CD4-positive, alpha-beta T cell (primary cell): ENCODE measurements around the gene PDE4B. TPM values are rescaled to one million over a fixed set of nuclear protein-coding genes. Genes with fewer than 3 reads are reported as not detected.

Source experiments
- ATAC-seq: fragments of 200-7000 bp; cut with Tn5 transposase; one replicate; pipeline ENCODE4 v1.10.0; 2022; ENCODE audit warnings: mild to moderate bottlenecking; ENCODE audit not compliant: poor library complexity
- CTCF ChIA-PET: fragments of 350-600 bp; sonication (Branson Sonifier 250); formaldehyde crosslinking; loops from one replicate; lab custom pipeline; 2021; ENCODE audit warnings: antibody characterized with exemption, inconsistent platforms; lab: Charles Lee
- POLR2A ChIA-PET: fragments of 350-600 bp; sonication (Branson Sonifier 250); formaldehyde crosslinking; loops from one replicate; lab custom pipeline; 2021; ENCODE audit warnings: antibody characterized with exemption, inconsistent platforms; lab: Charles Lee
- DNase-seq, 14 experiments: peaks; one replicate each; pipeline ENCODE4 v3.0.0-alpha.2; 2013 to 2020; ENCODE audit warnings: mixed read lengths in 2 of 14
- H3K27ac ChIP-seq, 2 donors: one replicate each; pipeline versions ENCODE4 v1.5.1 to v1.7.0; 2013; ENCODE audit warnings: low read length in 2 of 2, low read depth in 1 of 2, mild to moderate bottlenecking in 1 of 2
- H3K27me3 ChIP-seq, 2 experiments: 1 replicate in 1 of 2; 2 replicates in 1 of 2; pipeline versions ENCODE4 v1.6.1 to v1.7.0; 2013; ENCODE audit warnings: low read length in 2 of 2, control low read depth in 1 of 2, mild to moderate bottlenecking in 1 of 2, moderate library complexity in 1 of 2; ENCODE audit not compliant: insufficient read depth in 2 of 2, control insufficient read depth in 1 of 2
- H3K36me3 ChIP-seq: one replicate; pipeline ENCODE4 v1.6.1; 2013; ENCODE audit warnings: low read length, control low read depth; ENCODE audit not compliant: insufficient read depth
- H3K4me1 ChIP-seq: one replicate; pipeline ENCODE4 v1.6.1; 2013; ENCODE audit warnings: low read length, control low read depth; ENCODE audit not compliant: insufficient read depth
- H3K4me3 ChIP-seq: one replicate; pipeline ENCODE4 v1.5.1; 2013; ENCODE audit warnings: mild to moderate bottlenecking, low read length, moderate library complexity
- H3K9me3 ChIP-seq, 2 experiments: 1 replicate in 1 of 2; 2 replicates in 1 of 2; pipeline versions ENCODE4 v1.6.1 to v1.7.0; 2013; ENCODE audit warnings: low read length in 2 of 2, mild to moderate bottlenecking in 2 of 2, control low read depth in 1 of 2, moderate library complexity in 1 of 2; ENCODE audit not compliant: control insufficient read depth in 1 of 2, insufficient read depth in 1 of 2
- H3K27ac Mint-ChIP-seq: one replicate; pipeline ENCODE4 v1.8.0; 2020; ENCODE audit warnings: mixed read lengths
- H3K27me3 Mint-ChIP-seq: one replicate; pipeline ENCODE4 v1.8.0; 2021; ENCODE audit warnings: mixed read lengths
- H3K36me3 Mint-ChIP-seq: one replicate; pipeline ENCODE4 v1.8.0; 2021; ENCODE audit warnings: low read depth, mixed read lengths
- H3K4me1 Mint-ChIP-seq: one replicate; pipeline ENCODE4 v1.8.0; 2021; ENCODE audit warnings: low read depth, mixed read lengths
- H3K4me3 Mint-ChIP-seq: one replicate; pipeline ENCODE4 v1.8.0; 2020; ENCODE audit warnings: mild to moderate bottlenecking, mixed read lengths
- H3K9me3 Mint-ChIP-seq: one replicate; pipeline ENCODE4 v1.8.0; 2020; ENCODE audit warnings: mixed read lengths
- CTCF ChIP-seq: fragments of 200-600 bp; IDR thresholded peaks from one replicate; pipeline ENCODE4 v1.8.0; 2022; ENCODE audit warnings: antibody characterized with exemption, mild to moderate bottlenecking
- intact Hi-C, 2 experiments: fragments of 100-400 bp; cut with DNase I in 1 of 2; cut with micrococcal nuclease in 1 of 2; formaldehyde crosslinking; loops; one replicate each; pipeline versions ENCODE4 v1.15.1 to v1.9.0; 2023 to 2025; cut with DNase I, micrococcal nuclease
- total RNA-seq, 174 experiments: library from RNA in 2 of 174; stranded (reverse) in 2 of 174; gene quantifications; one replicate each; pipeline ENCODE4 v1.2.3 and lab custom pipeline; 2021 to 2026

Gene PDE4B
- total RNA-seq, 2 experiments from 2014 or later: 155 to 159 TPM

DNA sequence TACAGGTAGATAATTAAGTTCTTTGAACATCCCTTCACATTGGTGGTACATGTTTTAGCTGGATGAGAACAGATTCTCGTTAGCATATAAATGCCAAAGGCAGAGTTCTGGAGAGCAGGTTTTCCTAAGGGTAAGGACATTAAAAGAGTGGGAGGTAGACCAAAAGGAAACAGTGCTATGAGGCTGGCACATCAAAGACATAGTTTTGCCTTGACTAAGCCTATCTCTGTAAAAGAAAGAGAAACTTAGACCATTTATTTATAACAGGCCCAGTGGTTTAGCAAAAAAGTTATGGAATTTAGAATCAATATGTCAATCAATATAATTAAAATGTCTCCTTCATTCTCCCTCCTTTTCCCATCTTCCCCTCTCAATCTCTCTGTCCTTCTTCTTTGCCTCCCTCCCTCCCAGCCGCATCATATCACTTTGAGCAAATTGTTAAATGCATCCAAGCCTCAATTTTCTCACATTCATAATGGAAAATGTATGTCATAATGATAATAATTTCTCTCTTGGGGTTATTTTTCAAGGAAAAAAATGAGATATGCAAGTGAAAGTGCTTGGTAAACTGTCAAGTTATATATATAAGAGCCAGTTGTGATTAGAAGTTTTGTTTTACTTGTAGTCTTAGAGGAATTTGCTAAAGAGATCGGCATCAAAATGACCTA, 531.4 kb downstream of the PDE4B start:
- Mint-ChIP-seq H3K27me3 (no peaks in the 10 kb centered on the region), H3K9me3 (peaks cover 3% of the 10 kb centered on the region), H3K36me3 (no peaks in the 10 kb centered on the region), H3K4me3 (no peak overlapping the region), H3K27ac (no peak overlapping the region), H3K4me1 (peaks cover 57% of the 10 kb centered on the region)
- no peaks in the 10 kb centered on the region for H3K9me3 ChIP-seq
- intact Hi-C loops: loop anchor here in 1 of 2 experiments (5.0 kb wide), 1 partner anchor 37 kb away; no protein-coding TSS in a partner anchor
- H3K36me3 ChIP-seq: no peaks in the 10 kb centered on the region
- no peak for TF ChIP-seq CTCF
- H3K4me3 ChIP-seq: no peak overlapping the region
- no peaks in the 10 kb centered on the region for H3K27me3 ChIP-seq
- H3K27ac ChIP-seq: no peak overlapping the region
- ChIA-PET POLR2A (interaction anchor here (2.0 kb wide), 1 partner anchor 12 kb away, joined by 5 read pairs; no protein-coding TSS in a partner anchor), CTCF (no interaction called here)
- H3K4me1 ChIP-seq: peaks cover 11% of the 10 kb centered on the region
- no peak for DNase-seq
- ATAC-seq: no peak

- Mint-ChIP-seq H3K27ac (no peak overlapping the region), H3K4me1 (peaks cover 74% of the 10 kb centered on the region), H3K9me3 (no peaks in the 10 kb centered on the region), H3K4me3 (no peak overlapping the region), H3K36me3 (peaks cover 3% of the 10 kb centered on the region), H3K27me3 (no peaks in the 10 kb centered on the region)
- Histone ChIP-seq H3K27ac (no peak overlapping the region), H3K36me3 (no peaks in the 10 kb centered on the region), H3K9me3 (no peaks in the 10 kb centered on the region), H3K27me3 (no peaks in the 10 kb centered on the region), H3K4me3 (no peak overlapping the region), H3K4me1 (peaks cover 22% of the 10 kb centered on the region)
- intact Hi-C loops: loop anchor here in 1 of 2 experiments (2.0 kb wide), 1 partner anchor 23 kb away; no protein-coding TSS in a partner anchor
- CTCF ChIA-PET: no interaction called here
- DNase-seq: no peak
- POLR2A ChIA-PET: interaction anchor here (1.0 to 1.1 kb wide), 2 partner anchors 9 to 11 kb away, joined by 3 read pairs; no protein-coding TSS in a partner anchor
- no peak for ATAC-seq
- TF ChIP-seq CTCF: no peak
These were observed 533.1 kb downstream of the PDE4B start for GRCh38 chr1:66325594-66326380.

- Histone ChIP-seq H3K27ac (no peak overlapping the region), H3K4me1 (peaks cover 22% of the 10 kb centered on the region), H3K9me3 (no peaks in the 10 kb centered on the region), H3K4me3 (no peak overlapping the region), H3K36me3 (no peaks in the 10 kb centered on the region), H3K27me3 (no peaks in the 10 kb centered on the region)
- no peak for DNase-seq
- POLR2A ChIA-PET: interaction anchor here (0.9 kb wide), 1 partner anchor 44 kb away, joined by 3 read pairs; no protein-coding TSS in a partner anchor
- H3K4me1 Mint-ChIP-seq: peaks cover 81% of the 10 kb centered on the region
- no peaks in the 10 kb centered on the region for H3K9me3 Mint-ChIP-seq
- no peak overlapping the region for H3K27ac Mint-ChIP-seq
- peaks cover 6% of the 10 kb centered on the region for H3K36me3 Mint-ChIP-seq
- CTCF ChIA-PET: interaction anchor here (1.0 to 2.8 kb wide), 2 partner anchors 45 to 120 kb away, joined by 3 to 13 read pairs; no protein-coding TSS in a partner anchor
- TF ChIP-seq CTCF: no peak
- no peak for ATAC-seq
- no peak overlapping the region for H3K4me3 Mint-ChIP-seq
- intact Hi-C loops: loop anchor here in 1 of 2 experiments (2.0 kb wide), 1 partner anchor 24 kb away; no protein-coding TSS in a partner anchor
- H3K27me3 Mint-ChIP-seq: no peaks in the 10 kb centered on the region
These were observed 534.2 kb downstream of the PDE4B start for GRCh38 chr1:66326867-66327266.
